GM12878 (cell line): ENCODE results near the gene THSD8. TPM values are rescaled to one million over a fixed set of nuclear protein-coding genes. Genes with fewer than 3 reads are reported as not detected.

Experiments
- BACH1 ChIP-seq: fragments of 450-650 bp; IDR thresholded peaks from 2 replicates; pipeline ENCODE4 v1.6.1; 2017; ENCODE audit warnings: mild to moderate bottlenecking, borderline replicate concordance
- BCL11A ChIP-seq: IDR thresholded peaks from 2 replicates; pipeline ENCODE4 v1.6.1; 2011; ENCODE audit warnings: low read depth, low read length
- BMI1 ChIP-seq: fragments of 450-650 bp; IDR thresholded peaks from 2 replicates; pipeline ENCODE4 v1.6.1; 2016; ENCODE audit warnings: mild to moderate bottlenecking, moderate library complexity, borderline replicate concordance
- HDAC6 ChIP-seq: fragments of 200-600 bp; sonication (generic); IDR thresholded peaks from one replicate; pipeline ENCODE4 v1.8.0; 2017; ENCODE audit warnings: antibody characterized with exemption; ENCODE audit not compliant: unreplicated experiment
- HDGF ChIP-seq: fragments of 450-650 bp; IDR thresholded peaks from 2 replicates; pipeline ENCODE4 v1.6.1; 2016; ENCODE audit warnings: antibody characterized with exemption
- JUNB ChIP-seq: IDR thresholded peaks from 2 replicates; pipeline ENCODE4 v1.6.1; 2016; ENCODE audit warnings: antibody characterized with exemption, mild to moderate bottlenecking
- MYC ChIP-seq: IDR thresholded peaks from 2 replicates; pipeline ENCODE4 v1.6.1; 2011; ENCODE audit warnings: mild to moderate bottlenecking, low read length, moderate library complexity, inconsistent platforms; ENCODE audit not compliant: insufficient read depth, insufficient replicate concordance, insufficient read length, severe bottlenecking
- NBN ChIP-seq: fragments of 450-650 bp; IDR thresholded peaks from 2 replicates; pipeline ENCODE4 v1.6.1; 2016
- SIN3A ChIP-seq: IDR thresholded peaks from 2 replicates; pipeline ENCODE4 v1.6.1; 2012; ENCODE audit warnings: low read depth, low read length, improper control_type of control experiment
- SIX5 ChIP-seq: IDR thresholded peaks from 2 replicates; pipeline ENCODE4 v1.6.1; 2011; ENCODE audit warnings: mild to moderate bottlenecking, low read depth, low read length, moderate library complexity; ENCODE audit not compliant: severe bottlenecking
- TARDBP ChIP-seq: IDR thresholded peaks from 2 replicates; pipeline ENCODE4 v1.6.1; 2016; ENCODE audit warnings: borderline replicate concordance
- TBL1XR1 ChIP-seq: IDR thresholded peaks from 2 replicates; pipeline ENCODE4 v1.6.1; 2012; ENCODE audit warnings: low read depth, low read length, improper control_type of control experiment
- TCF12 ChIP-seq: IDR thresholded peaks from 2 replicates; pipeline ENCODE4 v1.6.1; 2011; ENCODE audit warnings: low read depth, mild to moderate bottlenecking, low read length
- YY1 ChIP-seq: IDR thresholded peaks from 2 replicates; pipeline ENCODE4 v1.6.1; 2011; ENCODE audit warnings: low read depth, mild to moderate bottlenecking, low read length
- ZBED1 ChIP-seq: IDR thresholded peaks from 2 replicates; pipeline ENCODE4 v1.6.1; 2016; ENCODE audit warnings: borderline replicate concordance
- ZNF207 ChIP-seq: fragments of 450-650 bp; IDR thresholded peaks from 2 replicates; pipeline ENCODE4 v1.6.1; 2014; ENCODE audit warnings: antibody characterized with exemption, mild to moderate bottlenecking, borderline replicate concordance
- ZSCAN29 ChIP-seq: fragments of 450-650 bp; IDR thresholded peaks from 2 replicates; pipeline ENCODE4 v1.6.1; 2017; ENCODE audit warnings: mild to moderate bottlenecking, moderate library complexity
- polyA plus RNA-seq, 11 experiments: library from polyadenylated mRNA; depleted of rRNA in 4 of 11; unstranded in 6 of 11; stranded (reverse) in 5 of 11; fragments of >200 nt; fragmentation: Nextera tagmentation in 4 of 11; fragmentation: Illumina TruSeq in 1 of 11; extraction: Ambion mirVana in 4 of 11; extraction: Trizol in 1 of 11; gene quantifications; 1 replicate in 1 of 11; 2 replicates in 10 of 11; pipeline versions ENCODE4 v1.2.1 to v1.2.3, GENCODE V29; 2011 to 2016; ENCODE audit warnings: inconsistent platforms in 2 of 11, missing spikeins in 2 of 11, low read depth in 1 of 11
- total RNA-seq, 4 experiments: library from RNA; depleted of rRNA in 3 of 4; stranded (reverse); fragments of >200 nt in 3 of 4; fragmentation: Illumina TruSeq in 1 of 4; extraction: Trizol in 1 of 4; gene quantifications; 2 replicates each; pipeline versions ENCODE4 v1.2.1 to v1.2.3, GENCODE V29; 2013 to 2021
- TF ChIP-seq, protein P1 (sequence below): fragments of 450-650 bp; conservative IDR thresholded peaks from 2 replicates; pipeline ENCODE4 v1.6.1; 2017; ENCODE audit warnings: mild to moderate bottlenecking, moderate library complexity
- TF ChIP-seq, protein P2 (sequence below): fragments of 450-650 bp; IDR thresholded peaks from 2 replicates; pipeline ENCODE4 v1.6.1; 2016; ENCODE audit warnings: mild to moderate bottlenecking
- TF ChIP-seq, protein P3 (sequence below): fragments of 450-650 bp; IDR thresholded peaks from 2 replicates; pipeline ENCODE4 v1.6.1; 2017; ENCODE audit warnings: low read depth, mild to moderate bottlenecking, moderate library complexity
- TF ChIP-seq, protein P4 (sequence below): IDR thresholded peaks from 2 replicates; pipeline ENCODE4 v1.6.1; 2012; ENCODE audit warnings: low read depth, low read length, improper control_type of control experiment
- TF ChIP-seq, protein P5 (sequence below): fragments of 450-650 bp; IDR thresholded peaks from 2 replicates; pipeline ENCODE4 v1.6.1; 2016; ENCODE audit warnings: mild to moderate bottlenecking
- TF ChIP-seq, protein P6 (sequence below): IDR thresholded peaks from 2 replicates; pipeline ENCODE4 v1.6.1; 2012; ENCODE audit warnings: low read depth, low read length, improper control_type of control experiment

THSD8 gene
- total and polyA plus RNA-seq, 10 of the 15 experiments (the other 5 are each of a cell fraction or from before 2014, with no cell fraction given), result 0.24 to 32.3 (median 21.3) TPM; not detected in 2

DNA sequence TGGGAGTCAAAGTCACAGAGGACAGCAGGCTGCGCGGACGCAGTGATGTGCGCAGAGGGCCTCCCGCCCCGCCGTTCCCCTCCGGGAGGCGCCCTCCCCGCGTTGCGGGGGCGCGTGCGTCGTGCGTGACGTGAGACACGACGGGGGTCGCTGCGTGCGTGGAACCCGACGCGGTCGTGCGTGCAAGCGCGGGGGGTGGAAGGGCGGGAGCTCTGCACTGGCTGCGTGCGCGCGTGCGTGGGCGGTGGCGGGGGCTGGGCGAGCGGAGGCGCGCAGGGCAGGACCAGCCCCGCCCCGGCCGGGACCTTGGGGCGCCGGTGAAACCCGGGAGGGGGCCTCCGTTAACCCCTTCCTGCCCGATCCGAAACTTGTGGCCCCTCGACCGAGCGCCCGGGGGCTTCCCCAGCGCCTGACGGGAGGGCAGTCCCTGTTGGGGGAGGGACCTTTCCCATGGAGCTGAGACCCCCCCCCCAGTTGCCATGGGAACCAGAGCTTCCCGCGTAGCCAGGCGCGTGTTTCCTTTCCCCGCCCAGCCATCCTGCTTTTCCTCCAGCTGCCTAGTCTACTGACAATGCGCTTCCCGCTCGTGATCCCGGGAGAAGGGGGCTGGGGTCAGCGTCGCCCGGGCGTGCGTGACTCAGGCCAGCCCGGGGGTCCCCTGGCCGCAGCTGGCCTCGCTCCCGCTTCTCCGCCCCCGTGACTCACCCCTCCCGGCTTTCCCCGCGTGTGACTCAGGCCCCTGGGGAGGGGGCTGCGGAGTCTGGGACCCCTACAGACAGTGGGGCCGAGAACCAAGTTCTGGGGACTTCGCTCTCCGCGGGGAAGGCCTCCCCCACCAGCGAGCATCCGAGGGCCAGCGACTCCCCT lies 19.2 kb upstream of the THSD8 start (continued):
- TF ChIP-seq HDAC6, result no peak
- TF ChIP-seq TARDBP, result no peak; the same call in none of the 2 replicates
- peak; percentile 94 for TF ChIP-seq NBN
- peak; percentile 95 for TF ChIP-seq TBL1XR1
- peak; percentile 58; the same call in 1 of the 2 replicates for TF ChIP-seq SIN3A
- TF ChIP-seq BCL11A, result peak; percentile 14; the same call in 1 of the 2 replicates
- peak; percentile 9 for TF ChIP-seq SIX5
- TF ChIP-seq ZBED1, result peak; percentile 22; the same call in 1 of the 2 replicates
- TF ChIP-seq, protein P1, sequence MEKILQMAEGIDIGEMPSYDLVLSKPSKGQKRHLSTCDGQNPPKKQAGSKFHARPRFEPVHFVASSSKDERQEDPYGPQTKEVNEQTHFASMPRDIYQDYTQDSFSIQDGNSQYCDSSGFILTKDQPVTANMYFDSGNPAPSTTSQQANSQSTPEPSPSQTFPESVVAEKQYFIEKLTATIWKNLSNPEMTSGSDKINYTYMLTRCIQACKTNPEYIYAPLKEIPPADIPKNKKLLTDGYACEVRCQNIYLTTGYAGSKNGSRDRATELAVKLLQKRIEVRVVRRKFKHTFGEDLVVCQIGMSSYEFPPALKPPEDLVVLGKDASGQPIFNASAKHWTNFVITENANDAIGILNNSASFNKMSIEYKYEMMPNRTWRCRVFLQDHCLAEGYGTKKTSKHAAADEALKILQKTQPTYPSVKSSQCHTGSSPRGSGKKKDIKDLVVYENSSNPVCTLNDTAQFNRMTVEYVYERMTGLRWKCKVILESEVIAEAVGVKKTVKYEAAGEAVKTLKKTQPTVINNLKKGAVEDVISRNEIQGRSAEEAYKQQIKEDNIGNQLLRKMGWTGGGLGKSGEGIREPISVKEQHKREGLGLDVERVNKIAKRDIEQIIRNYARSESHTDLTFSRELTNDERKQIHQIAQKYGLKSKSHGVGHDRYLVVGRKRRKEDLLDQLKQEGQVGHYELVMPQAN, result peak; percentile 66
- peak; percentile 36; the same call in 1 of the 2 replicates for TF ChIP-seq ZSCAN29
- peak; percentile 97 for TF ChIP-seq BMI1
- TF ChIP-seq MYC, result peak; percentile 75
- TF ChIP-seq, protein P2, sequence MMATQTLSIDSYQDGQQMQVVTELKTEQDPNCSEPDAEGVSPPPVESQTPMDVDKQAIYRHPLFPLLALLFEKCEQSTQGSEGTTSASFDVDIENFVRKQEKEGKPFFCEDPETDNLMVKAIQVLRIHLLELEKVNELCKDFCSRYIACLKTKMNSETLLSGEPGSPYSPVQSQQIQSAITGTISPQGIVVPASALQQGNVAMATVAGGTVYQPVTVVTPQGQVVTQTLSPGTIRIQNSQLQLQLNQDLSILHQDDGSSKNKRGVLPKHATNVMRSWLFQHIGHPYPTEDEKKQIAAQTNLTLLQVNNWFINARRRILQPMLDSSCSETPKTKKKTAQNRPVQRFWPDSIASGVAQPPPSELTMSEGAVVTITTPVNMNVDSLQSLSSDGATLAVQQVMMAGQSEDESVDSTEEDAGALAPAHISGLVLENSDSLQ, result peak; percentile 5; the same call in 1 of the 2 replicates
- peak; percentile 65; the same call in 1 of the 2 replicates for TF ChIP-seq TCF12
- TF ChIP-seq JUNB, result no peak
- TF ChIP-seq, protein P3, sequence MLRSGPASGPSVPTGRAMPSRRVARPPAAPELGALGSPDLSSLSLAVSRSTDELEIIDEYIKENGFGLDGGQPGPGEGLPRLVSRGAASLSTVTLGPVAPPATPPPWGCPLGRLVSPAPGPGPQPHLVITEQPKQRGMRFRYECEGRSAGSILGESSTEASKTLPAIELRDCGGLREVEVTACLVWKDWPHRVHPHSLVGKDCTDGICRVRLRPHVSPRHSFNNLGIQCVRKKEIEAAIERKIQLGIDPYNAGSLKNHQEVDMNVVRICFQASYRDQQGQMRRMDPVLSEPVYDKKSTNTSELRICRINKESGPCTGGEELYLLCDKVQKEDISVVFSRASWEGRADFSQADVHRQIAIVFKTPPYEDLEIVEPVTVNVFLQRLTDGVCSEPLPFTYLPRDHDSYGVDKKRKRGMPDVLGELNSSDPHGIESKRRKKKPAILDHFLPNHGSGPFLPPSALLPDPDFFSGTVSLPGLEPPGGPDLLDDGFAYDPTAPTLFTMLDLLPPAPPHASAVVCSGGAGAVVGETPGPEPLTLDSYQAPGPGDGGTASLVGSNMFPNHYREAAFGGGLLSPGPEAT, result peak; percentile 88
- TF ChIP-seq, protein P4, sequence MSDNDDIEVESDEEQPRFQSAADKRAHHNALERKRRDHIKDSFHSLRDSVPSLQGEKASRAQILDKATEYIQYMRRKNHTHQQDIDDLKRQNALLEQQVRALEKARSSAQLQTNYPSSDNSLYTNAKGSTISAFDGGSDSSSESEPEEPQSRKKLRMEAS, result peak; percentile 88
- TF ChIP-seq YY1, result peak; percentile 54
- peak; percentile 73; the same call in 1 of the 2 replicates for TF ChIP-seq ZNF207
- TF ChIP-seq, protein P5, sequence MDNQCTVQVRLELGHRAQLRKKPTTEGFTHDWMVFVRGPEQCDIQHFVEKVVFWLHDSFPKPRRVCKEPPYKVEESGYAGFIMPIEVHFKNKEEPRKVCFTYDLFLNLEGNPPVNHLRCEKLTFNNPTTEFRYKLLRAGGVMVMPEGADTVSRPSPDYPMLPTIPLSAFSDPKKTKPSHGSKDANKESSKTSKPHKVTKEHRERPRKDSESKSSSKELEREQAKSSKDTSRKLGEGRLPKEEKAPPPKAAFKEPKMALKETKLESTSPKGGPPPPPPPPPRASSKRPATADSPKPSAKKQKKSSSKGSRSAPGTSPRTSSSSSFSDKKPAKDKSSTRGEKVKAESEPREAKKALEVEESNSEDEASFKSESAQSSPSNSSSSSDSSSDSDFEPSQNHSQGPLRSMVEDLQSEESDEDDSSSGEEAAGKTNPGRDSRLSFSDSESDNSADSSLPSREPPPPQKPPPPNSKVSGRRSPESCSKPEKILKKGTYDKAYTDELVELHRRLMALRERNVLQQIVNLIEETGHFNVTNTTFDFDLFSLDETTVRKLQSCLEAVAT, result no peak
- peak; percentile 100 for TF ChIP-seq BACH1
- TF ChIP-seq, protein P6, sequence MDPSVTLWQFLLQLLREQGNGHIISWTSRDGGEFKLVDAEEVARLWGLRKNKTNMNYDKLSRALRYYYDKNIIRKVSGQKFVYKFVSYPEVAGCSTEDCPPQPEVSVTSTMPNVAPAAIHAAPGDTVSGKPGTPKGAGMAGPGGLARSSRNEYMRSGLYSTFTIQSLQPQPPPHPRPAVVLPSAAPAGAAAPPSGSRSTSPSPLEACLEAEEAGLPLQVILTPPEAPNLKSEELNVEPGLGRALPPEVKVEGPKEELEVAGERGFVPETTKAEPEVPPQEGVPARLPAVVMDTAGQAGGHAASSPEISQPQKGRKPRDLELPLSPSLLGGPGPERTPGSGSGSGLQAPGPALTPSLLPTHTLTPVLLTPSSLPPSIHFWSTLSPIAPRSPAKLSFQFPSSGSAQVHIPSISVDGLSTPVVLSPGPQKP, result peak; percentile 74
- TF ChIP-seq HDGF, result no peak
